SK-N-DZ (cell line): ENCODE data around the gene TMCC3.
"Not testable (repeated sequence)": the region's sequence is repeated elsewhere in the genome, so short reads cannot be mapped to it uniquely, and the experiment has no call there.

Experiments
- DNase-seq: peaks from one replicate; pipeline ENCODE4 v3.0.0-alpha.2; 2015; ENCODE audit warnings: low spot score

TMCC3 gene

GRCh38 chr12:94636462-94637085 lies 13.8 kb downstream of the TMCC3 start:
- no peak for DNase-seq

- DNase-seq: no peak
These were observed 15.6 kb downstream of the TMCC3 start for GRCh38 chr12:94634717-94635116.

GRCh38 chr12:94633401-94633800 lies 17.0 kb downstream of the TMCC3 start:
- DNase-seq: no peak

GRCh38 chr12:94631058-94631457 lies 19.3 kb downstream of the TMCC3 start:
- DNase-seq: no peak

- DNase-seq: no peak
These were observed 21.4 kb downstream of the TMCC3 start for GRCh38 chr12:94628819-94629472.

- no peak for DNase-seq
These were observed 22.0 kb downstream of the TMCC3 start for GRCh38 chr12:94628369-94628768.

- DNase-seq: no peak
These were observed 24.8 kb downstream of the TMCC3 start for GRCh38 chr12:94625531-94625930.

- DNase-seq: no peak
These were observed 27.0 kb downstream of the TMCC3 start for GRCh38 chr12:94623161-94623920.

- peak; percentile 64 for DNase-seq
These were observed 27.9 kb downstream of the TMCC3 start for GRCh38 chr12:94622475-94622874.

GRCh38 chr12:94621662-94622359 lies 28.5 kb downstream of the TMCC3 start:
- no peak for DNase-seq

GRCh38 chr12:94620621-94621020 lies 29.7 kb downstream of the TMCC3 start:
- DNase-seq: no peak

- no peak for DNase-seq
These were observed 31.2 kb downstream of the TMCC3 start for GRCh38 chr12:94618995-94619695.

GRCh38 chr12:94617101-94617500 lies 33.3 kb downstream of the TMCC3 start:
- DNase-seq: no peak

- no peak for DNase-seq
These were observed 34.1 kb downstream of the TMCC3 start for GRCh38 chr12:94616203-94616729.

GRCh38 chr12:94615260-94616181 lies 34.8 kb downstream of the TMCC3 start:
- DNase-seq: no peak

GRCh38 chr12:94614288-94614721 lies 36.1 kb downstream of the TMCC3 start:
- DNase-seq: no peak

GRCh38 chr12:94609917-94610443 lies 40.4 kb downstream of the TMCC3 start:
- no peak for DNase-seq

GRCh38 chr12:94606810-94607209 lies 43.5 kb downstream of the TMCC3 start:
- DNase-seq: not testable (repeated sequence)

GRCh38 chr12:94604366-94604698 lies 46.0 kb downstream of the TMCC3 start:
- DNase-seq: no peak
